Measurements from ENCODE around the gene CLSTN3.
A peak's percentile ranks its signal among the peaks of the same experiment; 100 is the strongest.
"Not testable (repeated sequence)": the region's sequence is repeated elsewhere in the genome, so short reads cannot be mapped to it uniquely, and the experiment has no call there.

The CLSTN3 gene

DNA sequence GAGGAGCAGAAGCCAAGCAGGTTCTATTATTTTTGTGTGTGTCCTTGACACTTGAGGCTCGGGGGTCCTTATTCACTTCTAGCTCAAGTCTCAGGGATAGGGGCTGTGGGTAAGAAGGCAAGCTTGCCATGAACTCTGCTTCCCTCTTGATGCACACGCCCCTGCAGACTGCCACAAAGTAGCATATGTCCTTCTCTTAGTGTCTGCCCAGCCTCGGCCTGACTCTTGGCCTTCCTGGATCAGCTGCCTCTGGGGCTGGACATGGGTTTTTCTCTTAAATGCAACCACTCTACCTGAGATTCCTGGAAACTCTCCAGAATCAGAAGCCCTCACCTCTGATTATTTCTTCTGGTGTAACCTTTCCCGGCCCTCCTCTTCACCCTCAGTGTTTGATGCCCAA is 31.2 kb downstream of the CLSTN3 start:
- H3K9me3 Mint-ChIP-seq: no peaks in the 10 kb centered on the region
- peaks cover 5% of the 10 kb centered on the region for H3K4me1 Mint-ChIP-seq
- H3K27ac Mint-ChIP-seq (ENCODE audit: low read depth): no peak overlapping the region
- H3K36me3 Mint-ChIP-seq (ENCODE audit: insufficient read depth): peaks cover 10% of the 10 kb centered on the region
- H3K4me3 Mint-ChIP-seq: no peak overlapping the region
- H3K27me3 Mint-ChIP-seq: peaks cover 38% of the 10 kb centered on the region
- ATAC-seq (replicated peaks; ENCODE audit: extremely low read depth, poor library complexity, severe bottlenecking): no peak
- no peak for DNase-seq (ENCODE audit: low spot score in 2 of 2)

DNA sequence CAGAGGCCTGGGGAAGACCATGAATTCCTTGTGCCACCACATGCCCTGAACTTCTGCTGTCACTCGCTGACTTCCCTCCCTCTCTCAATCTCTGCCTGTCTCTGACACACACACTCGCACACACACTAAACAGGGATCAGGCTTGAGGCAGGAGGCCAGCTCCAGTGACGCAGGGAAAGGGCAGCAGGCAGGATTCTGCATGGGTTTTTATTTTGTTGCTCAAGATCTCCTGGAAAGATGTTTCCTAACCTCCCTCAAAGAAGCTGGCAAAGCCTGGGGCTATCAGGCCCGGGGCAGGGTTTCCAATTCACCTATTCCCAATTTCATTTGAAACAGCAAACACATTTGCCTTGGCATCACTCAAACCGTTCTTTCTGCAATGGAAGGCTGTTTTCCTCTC is 31.6 kb downstream of the CLSTN3 start:
- peaks cover 8% of the 10 kb centered on the region for H3K36me3 Mint-ChIP-seq (ENCODE audit: insufficient read depth)
- no peak overlapping the region for H3K27ac Mint-ChIP-seq (ENCODE audit: low read depth)
- no peaks in the 10 kb centered on the region for H3K9me3 Mint-ChIP-seq
- H3K4me1 Mint-ChIP-seq: peaks cover 5% of the 10 kb centered on the region
- H3K27me3 Mint-ChIP-seq: peaks cover 38% of the 10 kb centered on the region
- DNase-seq (ENCODE audit: low spot score in 2 of 2): no peak
- H3K4me3 Mint-ChIP-seq: no peak overlapping the region
- no peak for ATAC-seq (replicated peaks; ENCODE audit: extremely low read depth, poor library complexity, severe bottlenecking)

- no peaks in the 10 kb centered on the region for H3K9me3 Mint-ChIP-seq
- ATAC-seq (replicated peaks; ENCODE audit: extremely low read depth, poor library complexity, severe bottlenecking): peak; percentile 46
- H3K4me3 Mint-ChIP-seq: no peak overlapping the region
- no peak for DNase-seq (ENCODE audit: low spot score in 2 of 2)
- H3K27ac Mint-ChIP-seq (ENCODE audit: low read depth): no peak overlapping the region
- peaks cover 5% of the 10 kb centered on the region for H3K4me1 Mint-ChIP-seq
- H3K27me3 Mint-ChIP-seq: peaks cover 38% of the 10 kb centered on the region
- peaks cover 6% of the 10 kb centered on the region for H3K36me3 Mint-ChIP-seq (ENCODE audit: insufficient read depth)
Observed at GRCh38 chr12:7162691-7163114, 32.5 kb downstream of the CLSTN3 start.

DNA sequence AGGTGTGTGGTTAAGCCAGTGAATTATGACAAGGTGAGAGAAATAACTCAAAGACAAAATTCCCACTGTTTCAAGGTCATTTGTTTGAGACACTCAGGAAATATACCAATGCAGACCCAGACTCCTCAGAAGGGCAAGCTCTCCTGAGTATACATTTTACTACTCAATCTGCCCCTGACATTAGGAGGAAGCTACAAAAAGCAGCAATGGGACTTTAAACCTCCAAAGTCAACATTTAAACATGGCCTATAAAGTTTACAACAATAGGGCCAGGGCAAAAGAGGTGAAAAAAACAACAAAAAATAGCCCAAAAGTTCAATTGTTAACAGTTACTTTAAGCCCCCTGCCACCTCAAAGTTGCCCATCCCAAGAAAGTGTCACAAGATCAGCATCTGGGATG is 39.8 kb downstream of the CLSTN3 start:
- Mint-ChIP-seq H3K4me1 (no peaks in the 10 kb centered on the region), H3K36me3 (ENCODE audit: insufficient read depth) (no peaks in the 10 kb centered on the region), H3K27me3 (peaks cover 32% of the 10 kb centered on the region), H3K27ac (ENCODE audit: low read depth) (no peak overlapping the region), H3K9me3 (no peaks in the 10 kb centered on the region), H3K4me3 (no peak overlapping the region)
- ATAC-seq (replicated peaks; ENCODE audit: extremely low read depth, poor library complexity, severe bottlenecking) (no peak), DNase-seq (ENCODE audit: low spot score in 2 of 2) (no peak)

DNA sequence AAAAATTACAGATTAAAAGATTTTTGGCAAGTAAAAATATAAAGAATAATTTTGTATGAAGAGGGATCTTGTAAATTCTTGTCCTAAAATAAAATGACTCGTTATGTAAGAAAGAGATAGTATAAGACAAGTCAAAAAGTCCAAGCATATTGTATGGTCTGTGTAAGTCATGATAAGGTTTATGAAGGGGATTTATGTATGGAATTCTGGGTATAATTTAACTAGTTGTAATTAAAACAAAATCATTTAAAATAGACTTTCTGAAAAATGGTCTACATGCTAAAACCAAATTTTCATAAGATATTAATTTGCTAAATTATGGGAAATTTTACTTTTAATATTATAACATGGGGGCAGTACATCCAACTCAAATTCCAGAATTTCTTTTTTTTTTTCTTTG is 41.7 kb downstream of the CLSTN3 start:
- H3K4me3 Mint-ChIP-seq: no peak overlapping the region
- ATAC-seq (replicated peaks; ENCODE audit: extremely low read depth, poor library complexity, severe bottlenecking) (no peak), DNase-seq (ENCODE audit: low spot score in 2 of 2) (no peak)
- peaks cover 41% of the 10 kb centered on the region for H3K27me3 Mint-ChIP-seq
- H3K9me3 Mint-ChIP-seq: no peaks in the 10 kb centered on the region
- no peaks in the 10 kb centered on the region for H3K36me3 Mint-ChIP-seq (ENCODE audit: insufficient read depth)
- H3K27ac Mint-ChIP-seq (ENCODE audit: low read depth): no peak overlapping the region
- no peaks in the 10 kb centered on the region for H3K4me1 Mint-ChIP-seq

- H3K4me1 Mint-ChIP-seq: no peaks in the 10 kb centered on the region
- no peak for DNase-seq (ENCODE audit: low spot score in 2 of 2)
- H3K36me3 Mint-ChIP-seq (ENCODE audit: insufficient read depth): no peaks in the 10 kb centered on the region
- no peaks in the 10 kb centered on the region for H3K9me3 Mint-ChIP-seq
- no peak overlapping the region for H3K4me3 Mint-ChIP-seq
- no peak for ATAC-seq (replicated peaks; ENCODE audit: extremely low read depth, poor library complexity, severe bottlenecking)
- no peak overlapping the region for H3K27ac Mint-ChIP-seq (ENCODE audit: low read depth)
- peaks cover 57% of the 10 kb centered on the region for H3K27me3 Mint-ChIP-seq
Observed at GRCh38 chr12:7175493-7175892, 45.3 kb downstream of the CLSTN3 start.

- no peaks in the 10 kb centered on the region for H3K4me1 Mint-ChIP-seq
- H3K4me3 Mint-ChIP-seq: no peak overlapping the region
- no peak overlapping the region for H3K27ac Mint-ChIP-seq (ENCODE audit: low read depth)
- DNase-seq (ENCODE audit: low spot score in 2 of 2) (no peak), ATAC-seq (replicated peaks; ENCODE audit: extremely low read depth, poor library complexity, severe bottlenecking) (no peak)
- H3K27me3 Mint-ChIP-seq: peaks cover 63% of the 10 kb centered on the region
- H3K36me3 Mint-ChIP-seq (ENCODE audit: insufficient read depth): no peaks in the 10 kb centered on the region
- no peaks in the 10 kb centered on the region for H3K9me3 Mint-ChIP-seq
Observed at GRCh38 chr12:7176595-7176994, 46.4 kb downstream of the CLSTN3 start.

GRCh38 chr12:7178481-7178880 is 48.3 kb downstream of the CLSTN3 start:
- H3K4me1 Mint-ChIP-seq: no peaks in the 10 kb centered on the region
- H3K27ac Mint-ChIP-seq (ENCODE audit: low read depth): no peak overlapping the region
- ATAC-seq (replicated peaks; ENCODE audit: extremely low read depth, poor library complexity, severe bottlenecking) (no peak), DNase-seq (ENCODE audit: low spot score in 2 of 2) (no peak)
- H3K9me3 Mint-ChIP-seq: no peaks in the 10 kb centered on the region
- H3K27me3 Mint-ChIP-seq: peaks cover 72% of the 10 kb centered on the region
- H3K4me3 Mint-ChIP-seq: no peak overlapping the region
- H3K36me3 Mint-ChIP-seq (ENCODE audit: insufficient read depth): no peaks in the 10 kb centered on the region

- Mint-ChIP-seq H3K4me1 (no peaks in the 10 kb centered on the region), H3K4me3 (no peak overlapping the region), H3K27me3 (peaks cover 63% of the 10 kb centered on the region), H3K36me3 (ENCODE audit: insufficient read depth) (no peaks in the 10 kb centered on the region), H3K9me3 (no peaks in the 10 kb centered on the region), H3K27ac (ENCODE audit: low read depth) (no peak overlapping the region)
- DNase-seq (ENCODE audit: low spot score in 2 of 2) (no peak), ATAC-seq (replicated peaks; ENCODE audit: extremely low read depth, poor library complexity, severe bottlenecking) (no peak)
Observed at GRCh38 chr12:7180685-7181084, 50.5 kb downstream of the CLSTN3 start.

DNA sequence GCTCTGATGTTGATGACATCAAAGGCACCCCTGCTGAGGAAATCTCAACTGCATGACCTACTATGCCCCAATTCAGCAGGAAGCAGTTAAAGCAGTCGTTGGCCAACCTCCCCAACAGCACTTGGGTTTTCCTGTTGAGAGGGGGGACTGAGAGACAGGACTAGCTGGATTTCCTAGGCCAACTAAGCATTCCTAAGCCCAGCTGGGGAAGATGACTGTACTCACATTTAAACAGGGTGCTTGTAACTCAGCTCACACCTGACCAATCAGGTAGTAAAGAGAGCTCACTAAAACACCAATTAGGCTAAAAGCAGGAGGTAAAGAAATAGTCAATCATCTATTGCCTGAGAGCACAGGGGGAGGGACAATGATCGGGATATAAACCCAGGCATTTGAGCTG is 55.9 kb downstream of the CLSTN3 start:
- not testable (repeated sequence) for H3K27ac Mint-ChIP-seq (ENCODE audit: low read depth); DNase-seq (ENCODE audit: low spot score in 2 of 2); H3K9me3 Mint-ChIP-seq; ATAC-seq (replicated peaks; ENCODE audit: extremely low read depth, poor library complexity, severe bottlenecking); H3K4me3 Mint-ChIP-seq; H3K36me3 Mint-ChIP-seq (ENCODE audit: insufficient read depth)
- H3K4me1 Mint-ChIP-seq: peaks cover 24% of the 10 kb centered on the region
- peaks cover 14% of the 10 kb centered on the region for H3K27me3 Mint-ChIP-seq

GRCh38 chr12:7188562-7189397 is 58.6 kb downstream of the CLSTN3 start:
- Mint-ChIP-seq H3K9me3 (no peaks in the 10 kb centered on the region), H3K4me1 (peaks cover 43% of the 10 kb centered on the region), H3K36me3 (ENCODE audit: insufficient read depth) (peaks cover 8% of the 10 kb centered on the region), H3K4me3 (peak overlapping the region; percentile 97), H3K27me3 (no peaks in the 10 kb centered on the region), H3K27ac (ENCODE audit: low read depth) (peak overlapping the region; percentile 98)
- DNase-seq (ENCODE audit: low spot score in 2 of 2): peak; percentile 23 to 43
- ATAC-seq (replicated peaks; ENCODE audit: extremely low read depth, poor library complexity, severe bottlenecking): peak; percentile 27

DNA sequence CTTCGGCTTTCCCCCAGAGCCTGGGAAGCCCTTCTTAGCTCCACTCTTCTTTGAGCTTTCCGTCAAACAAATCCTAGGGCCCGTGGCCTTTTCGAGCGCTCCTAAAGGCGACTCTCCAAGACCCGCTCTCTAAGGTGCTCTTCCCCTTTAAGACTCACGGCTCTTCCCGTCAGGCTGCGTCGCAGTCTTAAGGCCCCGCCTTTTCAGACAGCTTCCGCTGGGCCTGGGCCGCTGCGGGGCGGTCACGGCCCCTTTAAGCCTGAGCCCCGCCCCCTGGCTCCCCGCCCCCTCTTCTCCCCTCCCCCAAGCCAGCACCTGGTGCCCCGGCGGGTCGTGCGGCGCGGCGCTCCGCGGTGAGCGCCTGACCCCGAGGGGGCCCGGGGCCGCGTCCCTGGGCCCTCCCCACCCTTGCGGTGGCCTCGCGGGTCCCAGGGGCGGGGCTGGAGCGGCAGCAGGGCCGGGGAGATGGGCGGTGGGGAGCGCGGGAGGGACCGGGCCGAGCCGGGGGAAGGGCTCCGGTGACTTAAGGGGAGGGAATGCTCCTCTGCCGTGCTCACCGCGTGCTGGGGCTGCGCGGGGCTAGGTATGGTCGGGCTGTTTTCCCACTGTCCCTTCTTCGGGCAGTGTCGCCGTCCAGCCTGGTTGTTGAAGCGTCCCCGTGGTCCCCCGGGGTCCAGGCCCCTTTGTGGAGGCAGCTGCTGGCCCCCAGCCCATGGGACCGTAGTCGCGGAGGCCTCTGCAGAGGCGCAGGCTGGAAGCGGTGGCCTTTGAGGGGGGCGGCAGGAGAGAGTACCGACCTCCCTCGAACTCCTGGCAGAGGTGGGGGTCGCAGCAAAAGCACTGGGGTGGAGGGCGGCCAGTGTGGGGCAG is 59.5 kb downstream of the CLSTN3 start, which contains the start of gene PEX5:
PEX5 (plus strand) TSS at position 289 of the 870 bp plus-strand sequence. CDS start 692 bp downstream, outside the sequence.
- peaks cover 48% of the 10 kb centered on the region for H3K4me1 Mint-ChIP-seq
- H3K27ac Mint-ChIP-seq (ENCODE audit: low read depth): peak within 1 kb of the TSS; percentile 98
- H3K9me3 Mint-ChIP-seq: no peaks in the 10 kb centered on the region
- H3K27me3 Mint-ChIP-seq: no peaks in the 10 kb centered on the region
- H3K36me3 Mint-ChIP-seq (ENCODE audit: insufficient read depth): peaks cover 10% of the 10 kb centered on the region
- peak within 1 kb of the TSS; percentile 97 for H3K4me3 Mint-ChIP-seq
- DNase-seq (ENCODE audit: low spot score in 2 of 2) (peak; percentile 42 to 69), ATAC-seq (replicated peaks; ENCODE audit: extremely low read depth, poor library complexity, severe bottlenecking) (peak; percentile 98)
